SH-SY5Y (cell line): ENCODE results near the gene CKS2.

Experiments used
- GATA2 ChIP-seq: IDR thresholded peaks from 2 replicates; pipeline ENCODE4 v1.6.1; 2011; ENCODE audit warnings: mild to moderate bottlenecking, low read depth, low read length
- GATA3 ChIP-seq: IDR thresholded peaks from 2 replicates; pipeline ENCODE4 v1.6.1; 2011; ENCODE audit warnings: low read depth, mild to moderate bottlenecking, low read length, moderate library complexity

The CKS2 gene

GRCh38 chr9:89364666-89365531 lies 53.9 kb downstream of the CKS2 start:
- no peak for TF ChIP-seq GATA3
- TF ChIP-seq GATA2 = no peak

DNA sequence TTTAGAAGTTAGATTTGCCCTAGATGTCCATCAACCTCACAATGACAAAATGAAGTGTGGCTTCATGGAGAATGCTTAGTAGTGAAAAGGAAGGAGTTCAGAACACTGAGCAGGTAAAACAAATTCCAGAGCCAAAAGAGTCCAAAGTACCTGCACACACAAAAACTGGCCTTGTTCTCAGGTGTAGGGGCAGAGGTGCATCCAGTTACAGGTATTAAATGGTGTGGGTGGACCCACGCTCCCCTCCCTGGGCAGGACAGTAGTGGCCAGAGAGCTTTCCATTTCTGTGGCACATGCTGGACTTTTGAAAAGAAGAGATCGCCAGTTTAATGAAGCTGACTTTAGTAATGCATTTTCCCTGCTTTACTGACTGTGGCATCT lies 54.5 kb downstream of the CKS2 start:
- TF ChIP-seq GATA2 (no peak), GATA3 (no peak)
